Activated T-cell treated with anti-CD3 and anti-CD28 coated beads, Interleukin-2, amount 50 U/mL, for 4 hours (primary cell): Measurements from ENCODE around the gene LHX6. TPM values are rescaled to one million over a fixed set of nuclear protein-coding genes. Genes with fewer than 3 reads are reported as not detected.

Experiments
- total RNA-seq, 3 donors: library from RNA; stranded (reverse); gene quantifications; one replicate each; pipeline ENCODE4 v1.2.1, GENCODE V29; 2021

The LHX6 gene
- total RNA-seq, 3 donors from 2014 or later, result 0.11 TPM; not detected in 2

Other genes starting within 250 kb of the LHX6 start
- gene TTLL11, start 135.6 kb downstream of the LHX6 start, total RNA-seq, result 1 to 10 TPM; 4.2 to 5.1 (median 4.7) TPM
- 10 to 100 TPM; 47.3 to 52.9 (median 50.3) TPM for gene NDUFA8, start 69.2 kb downstream of the LHX6 start, total RNA-seq
- not detected for gene MORN5, start 69.0 kb downstream of the LHX6 start, total RNA-seq
- 10 to 100 TPM; 32.4 to 37.8 (median 36.2) TPM for gene RBM18, start 35.9 kb upstream of the LHX6 start, total RNA-seq
- gene MRRF, start 35.9 kb upstream of the LHX6 start, total RNA-seq, result 10 to 100 TPM; 93.0 to 94.4 (median 93.3) TPM
- under 1 TPM; 0.18 to 0.35 (median 0.35) TPM for gene PTGS1, start 142.1 kb upstream of the LHX6 start, total RNA-seq
- gene OR1J1, start 249.0 kb upstream of the LHX6 start, total RNA-seq, result not detected